Islet of Langerhans (tissue), 1 donor: ENCODE measurements around the gene ARHGEF1.

ENCODE experiments used
- FAIRE-seq: peaks from one replicate; lab custom pipeline; 2011; peaks lifted over from hg19 to GRCh38; lab: Jason Lieb, UNC

ARHGEF1 gene

DNA sequence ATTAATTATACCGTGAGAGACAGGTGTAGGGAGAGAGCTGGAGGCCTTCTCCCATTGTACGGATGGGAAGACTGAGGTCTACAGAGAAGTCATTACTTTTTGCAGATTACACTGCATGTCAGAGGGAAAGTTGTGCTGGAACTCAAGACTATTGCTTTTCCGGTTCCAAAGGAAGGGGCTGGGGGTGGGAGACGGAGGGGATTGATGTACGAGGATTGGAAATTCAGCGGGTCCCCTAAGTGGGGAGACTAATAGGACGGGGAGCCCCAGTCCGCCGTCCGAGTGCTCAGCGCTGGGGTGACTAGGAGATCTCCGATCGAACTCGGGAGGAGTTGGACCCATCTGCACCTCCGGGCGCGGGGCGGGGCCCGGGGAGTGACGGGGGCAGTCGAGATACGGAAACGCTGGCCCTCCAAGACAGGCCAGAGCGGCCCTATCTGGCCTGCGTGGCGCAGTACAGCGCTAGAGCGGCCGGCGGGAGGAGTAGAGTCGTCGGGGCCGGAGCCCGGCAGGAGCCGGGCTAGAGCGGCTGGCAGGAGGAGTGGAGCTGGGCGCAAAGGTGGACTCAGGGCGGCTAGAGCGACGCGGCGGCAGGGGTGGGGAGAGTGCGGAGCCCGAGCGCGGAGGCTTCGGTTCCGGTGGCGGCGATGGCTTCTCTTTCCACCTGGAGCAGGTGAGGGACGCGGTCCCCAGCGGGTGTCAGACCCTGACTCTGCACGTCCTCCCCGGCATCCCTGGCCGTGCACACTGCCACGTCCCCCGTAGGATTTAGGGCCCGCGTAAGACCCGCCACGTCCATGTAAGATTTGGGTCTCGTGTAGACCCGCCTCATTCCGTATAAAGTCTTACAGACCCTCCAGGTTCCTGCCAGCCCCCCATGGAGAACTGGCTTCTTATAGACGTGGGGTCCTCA lies 1.1 kb downstream of the ARHGEF1 start:
- no peak for FAIRE-seq

DNA sequence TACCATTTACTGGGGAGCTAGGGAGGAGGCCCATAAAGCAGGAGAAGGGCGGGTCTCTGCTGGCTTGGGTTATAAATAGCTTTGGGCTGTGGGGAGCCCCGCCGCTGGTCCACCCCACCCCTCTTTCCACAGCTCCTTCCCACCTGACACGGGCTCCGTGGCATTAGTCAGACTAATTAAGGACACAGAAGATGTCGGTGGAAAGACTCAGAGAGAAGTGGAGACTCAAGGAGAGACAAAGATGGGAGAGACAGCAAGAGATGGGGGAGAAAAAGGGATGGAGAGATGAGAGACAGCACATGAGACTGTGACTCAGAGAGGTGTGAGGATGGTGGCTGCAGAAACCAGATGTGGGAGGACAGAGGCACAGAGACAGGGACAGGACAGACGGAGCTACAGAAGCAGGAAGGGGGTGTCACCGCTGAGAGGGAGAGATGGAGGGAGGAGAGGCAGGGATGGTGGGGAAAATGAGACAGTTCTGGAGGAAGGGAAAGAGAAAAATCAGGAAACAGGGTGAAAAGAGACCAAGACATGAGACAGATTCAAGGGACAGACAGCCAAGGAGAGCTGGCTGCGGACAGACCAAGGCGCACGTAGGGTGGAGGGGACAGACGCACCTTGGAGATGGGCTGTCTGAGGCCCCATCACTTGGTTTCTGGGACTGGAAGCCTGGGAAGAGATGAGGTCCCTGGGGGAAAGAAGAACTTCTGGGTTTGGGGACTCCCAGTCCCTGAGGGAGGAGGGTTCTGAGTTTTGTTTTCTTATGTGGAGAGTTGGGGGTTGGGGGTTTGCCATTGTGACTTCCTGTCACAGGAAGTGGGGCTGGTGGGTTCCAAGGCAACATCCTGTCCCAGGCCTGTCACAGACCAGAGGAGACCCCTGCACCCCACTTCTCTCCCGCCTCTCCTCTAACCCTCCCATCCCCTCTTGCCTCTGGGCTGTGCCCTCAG lies 4.1 kb downstream of the ARHGEF1 start:
- no peak for FAIRE-seq

DNA sequence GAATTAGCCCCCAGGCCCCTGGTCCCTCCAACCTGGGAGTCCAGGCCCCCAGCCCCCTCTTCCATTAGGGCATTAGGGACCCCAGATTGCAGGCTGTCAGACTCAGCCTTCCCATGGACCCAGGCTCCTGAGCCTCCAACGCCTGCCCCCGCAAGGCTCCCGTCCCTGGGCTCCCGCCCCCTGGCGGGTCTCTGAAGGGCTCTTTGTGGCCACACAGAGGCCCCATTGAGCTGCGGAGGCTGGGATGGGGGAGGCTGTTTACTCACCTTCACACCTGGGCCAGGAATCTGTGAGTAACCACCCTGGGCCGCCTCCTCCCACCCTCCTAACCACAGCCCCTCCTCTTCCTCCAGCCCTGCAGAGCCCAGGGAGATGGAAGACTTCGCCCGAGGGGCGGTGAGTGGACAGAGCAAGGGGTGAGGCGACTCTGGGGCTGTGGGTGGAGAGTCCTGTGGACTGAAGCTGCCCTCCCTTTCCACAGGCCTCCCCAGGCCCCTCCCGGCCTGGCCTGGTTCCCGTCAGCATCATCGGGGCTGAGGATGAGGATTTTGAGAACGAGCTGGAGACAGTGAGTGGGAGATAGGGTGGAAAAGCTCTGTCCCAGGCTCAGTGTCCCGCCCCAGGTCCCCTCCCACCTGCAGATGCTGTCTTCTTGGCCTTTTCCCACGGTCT lies 4.9 kb downstream of the ARHGEF1 start:
- FAIRE-seq, result no peak

DNA sequence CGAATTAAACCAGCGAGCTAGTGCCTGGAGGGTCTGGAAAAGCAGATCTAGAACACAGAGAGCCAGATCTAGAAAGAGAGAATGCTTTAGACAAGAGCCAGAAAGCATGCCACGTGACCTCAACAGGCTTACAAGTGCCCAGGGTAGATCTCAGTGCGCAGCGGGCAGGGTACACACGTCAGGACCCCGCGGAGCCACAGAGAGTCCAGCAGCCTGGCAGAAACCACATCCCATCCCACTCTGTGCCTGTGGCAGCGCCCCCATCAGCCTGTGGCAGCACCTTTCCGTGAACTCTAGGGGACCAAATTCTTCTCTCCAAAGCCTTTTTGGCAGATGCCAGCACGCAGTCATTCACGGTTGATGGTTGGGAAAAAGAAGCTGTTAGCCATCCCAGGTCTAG lies 5.9 kb downstream of the ARHGEF1 start:
- no peak for FAIRE-seq

DNA sequence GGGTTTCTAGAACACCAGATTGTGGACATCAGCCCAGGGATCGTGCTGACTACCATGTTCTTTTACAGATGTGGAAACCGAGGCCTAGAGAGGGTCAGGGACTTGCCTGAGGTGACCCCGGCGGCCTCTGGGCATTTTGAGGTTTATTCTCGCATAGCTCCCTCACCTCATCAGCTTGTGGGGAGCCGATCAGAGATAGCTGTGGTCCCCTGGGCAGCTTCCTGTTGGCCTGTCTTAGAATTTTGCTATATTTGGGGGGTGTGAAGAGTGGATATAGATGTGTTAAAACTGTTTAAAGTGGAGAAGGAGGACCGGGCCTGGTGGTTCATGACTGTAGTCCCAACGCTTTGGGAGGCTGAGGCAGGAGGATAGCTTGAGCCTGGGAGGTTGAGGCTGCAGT lies 6.9 kb downstream of the ARHGEF1 start:
- no peak for FAIRE-seq

DNA sequence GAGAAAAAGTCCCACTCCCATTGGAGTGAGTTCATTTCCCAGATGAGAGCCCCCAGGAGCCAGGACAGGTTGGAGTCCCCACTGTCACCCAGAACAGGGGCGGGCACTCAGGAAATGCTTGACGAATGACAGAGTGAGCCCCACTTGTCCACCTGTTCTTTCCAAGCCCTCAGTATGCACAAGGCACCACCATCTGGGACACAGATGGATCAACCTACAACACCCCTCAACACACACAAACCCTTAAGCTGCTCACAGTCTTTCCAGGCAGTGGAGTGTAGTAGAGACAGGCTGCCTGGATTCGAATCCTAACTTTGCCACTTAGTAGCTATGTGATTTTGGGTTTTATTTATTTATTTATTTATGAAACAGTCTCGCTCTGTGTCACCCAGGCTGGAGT lies 8.0 kb downstream of the ARHGEF1 start:
- no peak for FAIRE-seq

DNA sequence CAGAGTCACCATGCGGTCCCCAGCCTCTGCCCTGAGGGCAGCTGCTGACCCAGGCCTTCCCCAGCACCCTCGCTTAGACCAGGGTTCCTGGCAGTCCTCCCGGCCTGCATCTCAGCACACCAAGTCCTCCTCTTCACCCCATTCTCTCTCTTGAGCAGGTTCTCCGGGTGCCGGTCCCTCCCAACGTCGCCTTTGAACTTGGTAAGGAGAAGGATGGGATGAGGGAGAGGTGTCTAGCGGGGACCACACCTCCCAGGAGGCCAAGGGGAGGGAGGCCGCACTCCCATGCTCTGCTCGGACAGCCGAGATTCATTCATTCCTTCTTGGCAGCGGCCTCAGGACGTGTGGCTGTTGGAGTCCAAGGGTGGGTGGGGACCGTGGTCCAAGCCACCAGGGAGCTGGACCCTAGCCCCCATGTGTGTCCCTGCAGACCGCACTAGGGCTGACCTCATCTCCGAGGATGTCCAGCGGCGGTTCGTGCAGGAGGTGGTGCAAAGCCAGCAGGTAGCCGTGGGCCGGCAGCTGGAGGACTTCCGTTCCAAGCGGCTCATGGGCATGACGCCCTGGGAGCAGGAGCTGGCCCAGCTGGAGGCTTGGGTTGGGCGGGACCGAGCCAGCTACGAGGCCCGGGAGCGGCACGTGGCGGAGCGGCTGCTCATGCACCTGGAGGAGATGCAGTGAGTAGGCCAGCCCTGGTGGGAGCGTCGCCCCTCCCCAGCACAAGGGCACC lies 9.4 kb downstream of the ARHGEF1 start:
- no peak for FAIRE-seq

DNA sequence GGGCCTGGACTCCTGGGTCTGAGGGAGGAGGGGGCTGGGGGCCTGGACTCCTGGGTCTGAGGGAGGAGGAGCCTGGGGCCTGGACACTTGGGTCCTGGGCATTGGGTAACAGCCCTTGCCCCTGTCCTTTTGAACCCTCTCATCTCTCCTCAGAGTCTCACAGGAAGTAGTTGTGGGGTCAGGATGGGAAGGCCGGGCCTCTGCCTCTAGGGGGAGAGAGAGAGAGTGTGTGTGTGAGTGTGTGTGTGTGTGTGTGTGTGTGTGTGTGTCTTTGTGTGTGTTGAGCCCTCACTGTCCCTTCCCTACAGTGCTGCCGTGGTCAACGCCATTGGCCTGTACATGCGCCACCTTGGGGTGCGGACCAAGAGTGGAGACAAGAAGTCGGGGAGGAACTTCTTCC lies 10.9 kb downstream of the ARHGEF1 start:
- FAIRE-seq, result no peak

DNA sequence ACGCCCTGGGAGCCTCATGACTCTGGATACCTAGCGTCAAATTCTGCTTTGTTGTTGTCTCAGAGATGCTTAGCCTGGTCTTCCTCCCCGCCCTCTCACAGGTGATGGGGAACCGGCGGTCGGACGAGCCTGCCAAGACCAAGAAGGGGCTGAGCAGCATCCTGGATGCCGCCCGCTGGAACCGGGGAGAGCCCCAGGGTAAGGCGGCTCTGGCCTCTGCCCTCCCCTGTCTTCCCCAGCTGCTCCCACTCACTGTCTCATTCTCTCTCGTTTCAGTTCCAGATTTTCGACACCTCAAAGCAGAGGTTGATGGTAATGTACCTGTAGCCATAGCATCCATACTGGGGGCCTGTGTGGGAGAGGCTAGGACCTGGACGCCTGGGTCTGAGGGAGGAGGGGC lies 11.4 kb downstream of the ARHGEF1 start:
- no peak for FAIRE-seq

DNA sequence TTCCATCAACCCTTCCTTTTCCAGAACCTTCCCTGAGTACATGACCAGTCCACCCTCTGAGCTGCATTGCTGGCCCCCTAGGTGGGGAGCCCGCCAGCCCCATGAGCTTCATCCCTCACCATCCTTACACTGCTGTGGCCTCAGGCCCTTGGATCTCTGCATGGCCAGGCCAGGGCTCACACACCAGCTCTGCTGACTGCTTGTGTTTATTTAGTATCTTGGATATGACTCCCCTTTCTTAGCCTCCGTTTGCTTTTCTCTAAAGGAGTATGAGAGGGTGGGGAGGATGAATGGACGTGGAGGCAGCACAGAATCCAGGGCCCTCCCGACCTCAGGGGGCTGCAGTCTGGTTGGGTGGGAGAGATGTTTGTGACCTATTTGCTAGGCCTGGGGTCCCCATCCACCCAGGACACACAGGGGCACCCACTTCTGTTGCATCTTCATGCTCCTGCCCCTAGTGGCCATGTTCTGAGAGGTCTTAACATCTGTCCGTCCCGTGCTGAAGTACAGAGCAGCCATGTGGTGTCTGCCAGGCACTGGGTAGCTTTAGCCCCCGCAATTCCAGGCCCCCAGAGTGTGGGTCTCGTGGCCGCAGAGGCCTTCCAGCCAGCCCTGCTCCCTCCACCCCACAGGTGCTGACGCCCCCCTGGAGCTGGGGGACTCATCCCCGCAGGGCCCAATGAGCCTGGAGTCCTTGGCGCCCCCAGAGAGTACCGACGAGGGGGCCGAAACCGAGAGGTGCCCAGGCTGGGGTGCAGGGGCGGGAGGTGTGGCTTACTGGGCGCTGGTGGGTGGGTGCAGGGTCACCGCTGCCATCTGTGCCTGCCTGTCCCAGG lies 13.0 kb downstream of the ARHGEF1 start:
- FAIRE-seq, result no peak

DNA sequence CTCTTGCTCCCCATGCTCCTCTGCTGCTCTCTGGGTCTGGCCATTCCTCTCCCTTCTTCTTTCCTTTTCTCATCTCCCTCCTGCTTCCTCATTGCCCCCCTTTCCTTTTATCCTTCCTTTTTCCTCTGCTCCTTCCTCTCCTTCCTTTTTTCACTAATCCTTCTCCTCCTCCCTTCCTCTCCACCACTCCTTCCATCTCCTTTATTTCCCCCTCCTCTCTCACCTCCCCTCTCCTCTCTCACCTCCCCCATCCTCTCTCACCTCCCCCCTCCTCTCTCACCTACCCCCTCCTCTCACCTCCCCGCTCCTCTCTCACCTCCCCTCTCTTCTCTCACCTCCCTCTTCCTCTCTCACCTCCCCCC lies 13.6 kb downstream of the ARHGEF1 start:
- no peak for FAIRE-seq

DNA sequence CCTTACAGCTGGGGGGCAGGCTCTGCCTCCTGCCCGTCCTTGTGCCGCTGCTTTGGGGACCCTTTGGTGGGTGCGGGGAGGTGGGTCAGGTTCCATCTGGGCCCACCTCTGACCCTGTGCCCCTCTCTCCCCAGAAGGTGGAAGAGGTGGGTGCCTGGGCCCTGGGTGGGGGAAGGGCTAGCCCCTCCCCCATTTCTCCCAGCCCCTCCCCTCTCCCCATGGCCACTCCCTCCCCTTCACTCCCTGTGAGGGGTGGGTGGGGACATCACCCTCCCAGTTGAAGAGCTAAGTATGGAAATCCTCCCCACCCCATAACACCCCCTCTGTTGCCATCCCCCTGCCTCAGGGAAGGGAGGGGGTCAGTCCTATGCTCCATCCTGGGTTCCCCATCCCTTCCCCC lies 14.2 kb downstream of the ARHGEF1 start:
- no peak for FAIRE-seq

DNA sequence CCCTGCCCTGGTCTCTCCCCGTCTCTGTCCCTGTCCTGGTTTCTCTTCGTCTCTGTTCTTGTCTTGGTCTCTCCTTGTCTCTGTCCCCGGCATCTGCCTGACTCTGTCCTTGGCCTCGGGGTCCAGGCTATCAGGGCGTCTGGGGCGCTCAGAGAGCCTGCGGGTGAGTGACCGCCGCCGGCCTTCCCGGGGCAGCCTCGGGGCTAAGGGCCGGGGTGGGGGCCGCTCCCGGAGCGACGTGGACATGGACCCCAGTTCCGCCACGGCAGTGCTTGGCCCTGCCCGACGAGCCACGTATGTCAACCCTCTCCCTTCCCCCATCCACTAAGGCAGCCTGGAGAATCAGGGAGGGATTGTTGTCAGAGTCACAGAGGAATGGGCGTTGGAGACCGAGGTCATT lies 14.8 kb downstream of the ARHGEF1 start:
- no peak for FAIRE-seq

DNA sequence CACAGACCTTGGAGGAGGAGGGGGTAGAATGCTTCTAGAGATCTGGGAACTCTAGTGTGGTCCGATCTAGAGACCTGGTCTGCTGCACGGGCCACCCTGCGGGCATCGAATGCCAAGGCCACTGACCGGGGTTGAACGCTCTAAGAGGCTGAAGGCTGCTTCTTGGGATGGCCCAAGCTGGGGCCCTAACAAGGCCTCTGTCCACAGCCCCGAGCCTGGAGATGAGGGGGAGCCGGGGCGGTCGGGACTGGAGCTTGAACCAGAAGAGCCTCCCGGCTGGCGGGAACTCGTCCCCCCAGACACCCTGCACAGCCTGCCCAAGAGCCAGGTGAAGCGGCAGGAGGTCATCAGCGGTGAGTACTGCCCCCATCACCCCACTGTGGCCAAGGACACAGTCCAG lies 15.3 kb downstream of the ARHGEF1 start:
- FAIRE-seq, result no peak

DNA sequence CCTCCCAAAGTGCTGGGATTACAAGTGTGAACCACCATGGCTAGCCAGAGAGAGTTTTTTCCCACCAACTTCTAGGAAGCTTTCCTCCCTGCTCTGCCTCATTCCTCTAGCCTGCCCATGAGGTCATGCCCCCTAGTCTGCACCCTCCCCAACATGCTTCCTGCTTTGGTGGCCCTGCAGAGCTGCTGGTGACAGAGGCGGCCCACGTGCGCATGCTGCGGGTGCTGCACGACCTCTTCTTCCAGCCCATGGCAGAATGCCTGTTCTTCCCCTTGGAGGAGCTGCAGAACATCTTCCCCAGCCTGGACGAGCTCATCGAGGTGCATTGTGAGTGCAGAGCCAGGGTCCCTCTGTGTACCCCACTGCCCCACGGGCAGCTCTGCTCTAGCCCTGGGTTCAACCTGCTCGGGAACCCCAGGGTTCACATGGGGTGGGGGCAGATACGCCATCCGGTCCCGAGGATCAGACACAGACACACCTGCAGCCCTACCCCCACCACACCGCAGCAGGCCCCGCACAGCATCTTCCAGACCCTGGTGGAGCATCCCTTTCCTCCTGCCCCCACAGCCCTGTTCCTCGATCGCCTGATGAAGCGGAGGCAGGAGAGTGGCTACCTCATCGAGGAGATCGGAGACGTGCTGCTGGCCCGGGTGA lies 18.9 kb downstream of the ARHGEF1 start:
- FAIRE-seq, result no peak

DNA sequence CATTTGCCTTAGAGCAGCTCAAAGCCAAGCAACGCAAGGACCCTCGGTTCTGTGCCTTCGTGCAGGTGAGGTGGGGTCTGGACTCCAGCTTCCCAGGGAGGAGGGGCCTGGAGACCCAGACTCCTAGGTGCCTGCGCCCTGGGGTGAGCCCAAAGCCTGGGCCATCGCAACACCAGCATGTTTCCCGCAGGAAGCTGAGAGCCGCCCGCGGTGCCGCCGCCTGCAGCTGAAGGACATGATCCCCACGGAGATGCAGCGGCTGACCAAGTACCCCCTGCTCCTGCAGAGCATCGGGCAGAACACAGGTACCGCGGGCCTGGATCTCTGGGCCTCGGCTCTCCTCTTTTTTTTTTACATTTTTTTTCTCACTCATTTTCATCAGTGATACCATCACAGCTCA lies 19.6 kb downstream of the ARHGEF1 start:
- FAIRE-seq, result no peak

DNA sequence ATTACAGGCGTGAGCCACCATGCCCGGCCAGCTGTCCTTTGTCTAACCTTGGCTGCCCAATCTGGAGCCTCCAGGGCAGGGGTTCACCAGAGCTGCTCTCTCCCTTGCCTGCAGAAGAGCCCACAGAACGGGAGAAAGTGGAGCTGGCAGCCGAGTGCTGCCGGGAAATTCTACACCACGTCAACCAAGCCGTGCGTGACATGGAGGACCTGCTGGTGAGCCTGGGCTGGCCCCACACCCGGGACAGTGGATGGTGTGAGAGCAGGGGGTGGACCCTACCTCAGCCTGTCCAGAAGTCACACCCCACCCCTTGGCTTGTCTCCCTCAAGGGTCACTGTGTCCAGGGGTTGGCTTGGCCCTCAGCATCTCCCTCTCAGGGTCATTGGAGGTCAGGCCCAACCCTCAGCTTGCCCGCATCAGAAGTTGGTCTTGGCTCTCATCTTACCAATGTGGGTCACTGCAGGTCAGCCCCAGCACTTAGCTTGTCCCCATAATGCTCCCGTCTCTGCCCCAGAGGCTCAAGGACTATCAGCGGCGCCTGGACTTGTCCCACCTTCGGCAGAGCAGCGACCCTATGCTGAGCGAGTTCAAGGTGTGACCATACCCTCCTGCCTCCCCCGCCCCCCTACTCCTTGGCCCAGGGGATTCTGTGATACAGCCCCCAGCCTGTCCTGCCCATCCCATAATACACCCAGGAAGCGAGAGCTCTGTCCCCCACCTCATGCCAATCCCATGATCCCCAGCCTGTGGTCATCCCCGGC lies 20.4 kb downstream of the ARHGEF1 start:
- FAIRE-seq, result no peak

DNA sequence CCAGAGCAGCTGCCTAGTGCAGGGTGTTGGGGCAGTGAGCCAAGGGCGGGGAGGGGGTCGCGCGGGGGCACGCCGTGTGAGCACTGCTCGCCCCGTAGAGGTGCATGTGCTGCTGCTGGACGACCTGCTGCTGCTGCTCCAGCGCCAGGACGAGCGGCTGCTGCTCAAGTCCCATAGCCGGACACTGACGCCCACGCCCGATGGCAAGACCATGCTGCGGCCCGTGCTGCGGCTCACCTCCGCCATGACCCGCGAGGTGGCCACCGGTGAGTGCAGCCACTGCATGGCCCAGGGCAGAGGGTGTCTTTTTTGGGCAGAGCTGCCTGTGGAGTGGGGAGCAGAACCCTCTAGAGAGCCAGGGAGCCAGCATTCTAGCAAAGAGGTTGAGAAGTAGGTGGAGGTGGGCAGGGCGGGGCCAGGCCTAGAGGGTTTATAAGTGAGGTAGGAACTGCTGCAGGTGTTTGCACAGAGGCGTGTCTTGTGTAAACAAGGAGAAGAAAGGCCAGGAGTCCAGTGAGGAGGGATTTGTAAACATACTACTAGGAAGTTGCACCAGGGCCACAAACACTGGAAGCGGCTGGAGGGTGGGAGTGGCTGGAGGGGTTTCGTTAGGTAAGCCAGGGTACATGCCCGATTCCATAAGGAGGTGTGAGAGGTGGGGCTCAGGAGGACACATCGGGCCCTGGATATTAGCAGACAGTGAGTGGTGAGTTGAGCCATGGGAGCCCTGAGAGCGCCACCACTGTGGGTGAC lies 21.3 kb downstream of the ARHGEF1 start:
- no peak for FAIRE-seq
